ENCODE data around the gene PPP1R18.
"Not testable (repeated sequence)": the region's sequence is repeated elsewhere in the genome, so short reads cannot be mapped to it uniquely, and the experiment has no call there.

Gene PPP1R18

GRCh38 chr6:30719791-30720737 is 33.6 kb upstream of the PPP1R18 start, which contains the start of gene TUBB:
Gene TUBB (plus strand): TSS chr6:30720352. CDS start chr6:30720507, 155 bp downstream.
- DNase-seq (ENCODE audit: low read depth in 2 of 2): peak; percentile 96

GRCh38 chr6:30719356-30719755 is 32.9 kb upstream of the PPP1R18 start:
- no peak for DNase-seq (ENCODE audit: low read depth in 2 of 2)

GRCh38 chr6:30717845-30718720 is 31.6 kb upstream of the PPP1R18 start:
- not testable (repeated sequence) for DNase-seq (ENCODE audit: low read depth in 2 of 2)

GRCh38 chr6:30717129-30717844 is 30.8 kb upstream of the PPP1R18 start, which contains the start of gene MDC1:
Gene MDC1 (minus strand): TSS chr6:30717281. CDS start chr6:30715175, 2,106 bp downstream.
- peak; percentile 100 for DNase-seq (ENCODE audit: low read depth in 2 of 2)

GRCh38 chr6:30716879-30717128 is 30.4 kb upstream of the PPP1R18 start:
- no peak for DNase-seq (ENCODE audit: low read depth in 2 of 2)

GRCh38 chr6:30714263-30714662 is 27.8 kb upstream of the PPP1R18 start:
- no peak for DNase-seq (ENCODE audit: low read depth in 2 of 2)

- no peak for DNase-seq (ENCODE audit: low read depth in 2 of 2)
These were observed 26.0 kb upstream of the PPP1R18 start for GRCh38 chr6:30712441-30712945.

GRCh38 chr6:30711758-30712380 is 25.4 kb upstream of the PPP1R18 start:
- no peak for DNase-seq (ENCODE audit: low read depth in 2 of 2)

- no peak for DNase-seq (ENCODE audit: low read depth in 2 of 2)
These were observed 22.8 kb upstream of the PPP1R18 start for GRCh38 chr6:30709101-30709868.

GRCh38 chr6:30707281-30707850 is 20.9 kb upstream of the PPP1R18 start:
- DNase-seq (ENCODE audit: low read depth in 2 of 2): no peak

GRCh38 chr6:30705620-30706019 is 19.2 kb upstream of the PPP1R18 start:
- no peak for DNase-seq (ENCODE audit: low read depth in 2 of 2)

GRCh38 chr6:30703821-30704220 is 17.4 kb upstream of the PPP1R18 start:
- DNase-seq (ENCODE audit: low read depth in 2 of 2): no peak

- DNase-seq (ENCODE audit: low read depth in 2 of 2): no peak
These were observed 16.6 kb upstream of the PPP1R18 start for GRCh38 chr6:30703011-30703410.

GRCh38 chr6:30700340-30700739 is 13.9 kb upstream of the PPP1R18 start:
- no peak for DNase-seq (ENCODE audit: low read depth in 2 of 2)

- no peak for DNase-seq (ENCODE audit: low read depth in 2 of 2)
These were observed 10.0 kb upstream of the PPP1R18 start for GRCh38 chr6:30696432-30696831.

- no peak for DNase-seq (ENCODE audit: low read depth in 2 of 2)
These were observed 4.9 kb upstream of the PPP1R18 start for GRCh38 chr6:30691208-30691847.

GRCh38 chr6:30690403-30691207 is 4.2 kb upstream of the PPP1R18 start, which contains the start of gene NRM:
Gene NRM (minus strand): TSS chr6:30690984. CDS start chr6:30690974, 10 bp downstream.
- peak; percentile 59 to 62 for DNase-seq (ENCODE audit: low read depth in 2 of 2)

- no peak for DNase-seq (ENCODE audit: low read depth in 2 of 2)
These were observed 3.5 kb upstream of the PPP1R18 start for GRCh38 chr6:30689985-30690384.
